ENCODE measurements around the gene NECAB2. TPM values are rescaled to one million over a fixed set of nuclear protein-coding genes. Genes with fewer than 3 reads are reported as not detected.

Gene NECAB2
- total and polyA plus RNA-seq, 2 experiments from 2014 or later, result 1.2 TPM; not detected in 1

DNA sequence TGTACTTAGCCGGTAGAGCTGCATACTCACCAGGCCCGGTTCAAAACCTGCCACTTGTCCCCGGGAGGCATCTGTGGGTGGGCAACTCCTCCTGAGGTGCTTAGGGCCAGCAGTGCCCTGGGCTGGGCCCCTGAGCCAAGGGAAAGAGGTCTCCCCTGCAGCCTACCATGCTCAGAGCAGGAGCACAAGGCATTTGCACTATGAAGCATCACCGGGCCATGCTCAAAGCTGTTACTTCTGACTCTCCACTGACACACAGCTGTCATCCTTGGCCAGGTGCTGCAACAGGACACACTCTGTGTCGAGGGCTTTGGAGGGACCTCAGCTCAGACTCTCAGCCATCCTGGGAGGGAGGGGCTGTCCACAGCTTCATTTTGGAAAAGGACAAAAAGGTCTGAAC lies 37.3 kb downstream of the NECAB2 start:
- Histone ChIP-seq H3F3A (ENCODE audit: insufficient read depth) (no peaks in the 10 kb centered on the region), H3K27ac (no peak overlapping the region), H3K9me3 (ENCODE audit: low read depth) (no peaks in the 10 kb centered on the region), H3K27me3 (replicated peaks; ENCODE audit: insufficient read depth) (peaks cover 15% of the 10 kb centered on the region), H3K79me2 (ENCODE audit: insufficient read depth) (no peaks in the 10 kb centered on the region), H3K4me3 (no peak overlapping the region), H3K4me2 (ENCODE audit: unreplicated experiment) (no peak overlapping the region), H3K9ac (no peak overlapping the region), H3K4me1 (ENCODE audit: insufficient read depth) (no peaks in the 10 kb centered on the region), H3K9me2 (ENCODE audit: insufficient read depth) (no peaks in the 10 kb centered on the region), H4K20me1 (ENCODE audit: insufficient read depth) (no peaks in the 10 kb centered on the region), H2AFZ (no peak overlapping the region), H3K36me3 (ENCODE audit: low read depth) (no peaks in the 10 kb centered on the region)
- in situ Hi-C loops (cut with MboI), result no loop called here
- 46 to 50% methylated on average over 5 of the region's 5 CpGs for WGBS, 2 experiments (ENCODE audit: low coverage in 1 of 2, low lambda C conversion rate in 2 of 2, missing lambda C conversion rate in 2 of 2)
- no peak for DNase-seq
- TF ChIP-seq EZH2 (IDR thresholded peaks at IDR 0.05; ENCODE audit: insufficient read depth, poor library complexity, severe bottlenecking), result no peak
- TF ChIP-seq EZH2phosphoT487 (IDR thresholded peaks at IDR 0.05; ENCODE audit: insufficient read depth, low read depth), result no peak

DNA sequence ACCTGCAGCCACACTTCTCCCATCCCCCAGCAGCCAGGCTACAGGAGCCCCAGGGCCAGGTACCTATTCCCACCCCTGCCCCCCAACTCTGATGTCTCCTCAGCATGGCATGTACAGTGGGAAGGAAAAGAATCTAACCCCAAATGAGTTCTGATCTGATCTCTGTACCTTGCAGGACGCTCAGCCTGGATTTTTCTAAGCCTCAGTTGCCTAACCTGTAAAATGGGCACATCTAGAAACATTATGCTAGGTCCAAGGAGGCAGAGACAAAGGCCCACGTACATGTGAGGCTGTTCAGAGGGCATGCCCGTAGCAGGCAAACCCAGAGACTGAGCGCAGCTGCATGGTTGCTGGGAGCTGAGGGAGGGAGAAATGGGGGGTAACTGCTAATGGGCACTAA lies 39.5 kb downstream of the NECAB2 start:
- H4K20me1 ChIP-seq (ENCODE audit: insufficient read depth), result no peaks in the 10 kb centered on the region
- H3K9ac ChIP-seq, result no peak overlapping the region
- in situ Hi-C loops (cut with MboI), result no loop called here
- no peaks in the 10 kb centered on the region for H3K79me2 ChIP-seq (ENCODE audit: insufficient read depth)
- H3F3A ChIP-seq (ENCODE audit: insufficient read depth), result no peaks in the 10 kb centered on the region
- 47 to 61% methylated on average over 4 of the region's 4 CpGs for WGBS, 2 experiments (ENCODE audit: low coverage in 1 of 2, low lambda C conversion rate in 2 of 2, missing lambda C conversion rate in 2 of 2)
- no peak for DNase-seq
- H3K9me2 ChIP-seq (ENCODE audit: insufficient read depth), result no peaks in the 10 kb centered on the region
- H3K9me3 ChIP-seq (ENCODE audit: low read depth), result no peaks in the 10 kb centered on the region
- peaks cover 15% of the 10 kb centered on the region for H3K27me3 ChIP-seq (replicated peaks; ENCODE audit: insufficient read depth)
- no peak overlapping the region for H2AFZ ChIP-seq
- H3K27ac ChIP-seq, result no peak overlapping the region
- no peak overlapping the region for H3K4me2 ChIP-seq (ENCODE audit: unreplicated experiment)
- no peaks in the 10 kb centered on the region for H3K4me1 ChIP-seq (ENCODE audit: insufficient read depth)
- H3K36me3 ChIP-seq (ENCODE audit: low read depth), result no peaks in the 10 kb centered on the region
- TF ChIP-seq EZH2phosphoT487 (IDR thresholded peaks at IDR 0.05; ENCODE audit: insufficient read depth, low read depth) (no peak), EZH2 (IDR thresholded peaks at IDR 0.05; ENCODE audit: insufficient read depth, poor library complexity, severe bottlenecking) (no peak)
- no peak overlapping the region for H3K4me3 ChIP-seq

DNA sequence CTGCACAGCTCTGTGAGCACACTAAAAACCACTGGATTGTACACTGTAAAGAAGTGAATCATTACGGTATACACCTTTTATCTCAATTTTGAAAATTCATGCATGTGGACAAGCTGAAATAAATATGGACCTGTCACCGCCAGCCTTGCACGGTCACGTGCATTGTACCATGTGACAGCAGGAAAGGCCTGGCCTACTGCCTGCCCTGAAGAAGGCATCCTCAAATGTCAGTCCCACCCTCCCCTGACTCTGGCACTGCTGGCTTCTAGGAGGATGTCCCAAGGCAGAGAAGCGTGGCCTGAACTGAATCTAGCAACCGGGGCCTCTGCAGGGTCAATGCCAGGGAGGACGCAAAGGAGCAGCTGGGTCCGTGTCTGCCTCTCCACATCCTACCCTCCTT lies 39.9 kb downstream of the NECAB2 start:
- H2AFZ ChIP-seq, result no peak overlapping the region
- TF ChIP-seq EZH2 (IDR thresholded peaks at IDR 0.05; ENCODE audit: insufficient read depth, poor library complexity, severe bottlenecking), result no peak
- no peak for TF ChIP-seq EZH2phosphoT487 (IDR thresholded peaks at IDR 0.05; ENCODE audit: insufficient read depth, low read depth)
- H3K9ac ChIP-seq, result no peak overlapping the region
- in situ Hi-C loops (cut with MboI), result no loop called here
- WGBS, 2 experiments (ENCODE audit: low coverage in 1 of 2, low lambda C conversion rate in 2 of 2, missing lambda C conversion rate in 2 of 2), result 19 to 24% methylated on average over 8 of the region's 8 CpGs
- H3K36me3 ChIP-seq (ENCODE audit: low read depth), result no peaks in the 10 kb centered on the region
- no peaks in the 10 kb centered on the region for H3K9me2 ChIP-seq (ENCODE audit: insufficient read depth)
- H3F3A ChIP-seq (ENCODE audit: insufficient read depth), result no peaks in the 10 kb centered on the region
- no peaks in the 10 kb centered on the region for H3K4me1 ChIP-seq (ENCODE audit: insufficient read depth)
- no peaks in the 10 kb centered on the region for H4K20me1 ChIP-seq (ENCODE audit: insufficient read depth)
- H3K4me3 ChIP-seq, result no peak overlapping the region
- H3K27me3 ChIP-seq (replicated peaks; ENCODE audit: insufficient read depth), result peaks cover 15% of the 10 kb centered on the region
- no peak overlapping the region for H3K27ac ChIP-seq
- no peaks in the 10 kb centered on the region for H3K79me2 ChIP-seq (ENCODE audit: insufficient read depth)
- DNase-seq, result peak; percentile 28
- no peak overlapping the region for H3K4me2 ChIP-seq (ENCODE audit: unreplicated experiment)
- H3K9me3 ChIP-seq (ENCODE audit: low read depth), result no peaks in the 10 kb centered on the region

DNA sequence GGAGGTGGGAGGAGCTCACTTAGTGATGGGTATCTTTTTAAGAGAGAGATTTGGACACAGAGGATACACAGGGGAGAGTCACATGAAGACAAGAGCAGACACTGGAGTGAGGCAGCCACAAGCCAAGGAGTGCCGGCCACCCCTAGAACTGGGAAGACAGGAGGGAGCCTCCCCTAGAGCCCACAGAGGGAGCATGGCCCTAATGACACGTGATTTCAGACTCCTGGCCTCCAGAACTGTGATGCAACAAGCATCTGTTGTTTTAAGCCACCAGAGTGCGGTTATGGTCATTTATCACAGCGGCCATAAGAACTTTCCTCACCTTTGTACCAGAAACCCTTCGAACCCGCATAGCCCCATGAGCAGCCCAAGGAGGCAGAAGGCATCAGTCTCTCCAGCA lies 41.2 kb downstream of the NECAB2 start:
- WGBS, 2 experiments (ENCODE audit: low coverage in 1 of 2, low lambda C conversion rate in 2 of 2, missing lambda C conversion rate in 2 of 2), result 86 to 94% methylated on average over 6 of the region's 6 CpGs
- Histone ChIP-seq H2AFZ (no peak overlapping the region), H3K27ac (no peak overlapping the region), H3K27me3 (replicated peaks; ENCODE audit: insufficient read depth) (peaks cover 15% of the 10 kb centered on the region), H3K36me3 (ENCODE audit: low read depth) (no peaks in the 10 kb centered on the region), H3K4me1 (ENCODE audit: insufficient read depth) (no peaks in the 10 kb centered on the region), H3K9ac (no peak overlapping the region), H3K4me2 (ENCODE audit: unreplicated experiment) (no peak overlapping the region), H3F3A (ENCODE audit: insufficient read depth) (no peaks in the 10 kb centered on the region), H4K20me1 (ENCODE audit: insufficient read depth) (no peaks in the 10 kb centered on the region), H3K4me3 (no peak overlapping the region), H3K9me2 (ENCODE audit: insufficient read depth) (no peaks in the 10 kb centered on the region), H3K9me3 (ENCODE audit: low read depth) (no peaks in the 10 kb centered on the region), H3K79me2 (ENCODE audit: insufficient read depth) (no peaks in the 10 kb centered on the region)
- no peak for TF ChIP-seq EZH2 (IDR thresholded peaks at IDR 0.05; ENCODE audit: insufficient read depth, poor library complexity, severe bottlenecking)
- no peak for TF ChIP-seq EZH2phosphoT487 (IDR thresholded peaks at IDR 0.05; ENCODE audit: insufficient read depth, low read depth)
- in situ Hi-C loops (cut with MboI), result no loop called here
- DNase-seq, result no peak

Data from GM23248 (cell line).